Progenitor cell of endocrine pancreas (in vitro differentiated cells): Measurements from ENCODE around the gene ANKRD31. TPM values are rescaled to one million over a fixed set of nuclear protein-coding genes. Genes with fewer than 3 reads are reported as not detected.

Experiments used
- DNase-seq: peaks from one replicate; pipeline ENCODE4 v3.0.0; 2021; ENCODE audit warnings: low spot score; ENCODE audit not compliant: unreplicated experiment
- H3K27ac Mint-ChIP-seq: 2 replicates; pipeline ENCODE4 v1.8.0; 2021; ENCODE audit warnings: mild to moderate bottlenecking, moderate library complexity, mixed read lengths
- H3K27me3 Mint-ChIP-seq: 2 replicates; pipeline ENCODE4 v1.8.0; 2021; ENCODE audit warnings: mixed read lengths
- H3K36me3 Mint-ChIP-seq: 2 replicates; pipeline ENCODE4 v1.8.0; 2022; ENCODE audit warnings: mixed read lengths; ENCODE audit not compliant: insufficient read depth
- H3K4me1 Mint-ChIP-seq: 2 replicates; pipeline ENCODE4 v1.8.0; 2021; ENCODE audit warnings: low read depth, mixed read lengths
- H3K4me3 Mint-ChIP-seq: 2 replicates; pipeline ENCODE4 v1.8.0; 2021; ENCODE audit warnings: low read depth, mild to moderate bottlenecking, moderate library complexity, mixed read lengths
- H3K9me3 Mint-ChIP-seq: 2 replicates; pipeline ENCODE4 v1.8.0; 2021; ENCODE audit warnings: low read depth, mixed read lengths
- CTCF ChIP-seq: fragments of 200-600 bp; sonication (generic); IDR thresholded peaks from one replicate; pipeline ENCODE4 v1.5.0; 2021; ENCODE audit warnings: antibody characterized with exemption, mild to moderate bottlenecking; ENCODE audit not compliant: unreplicated experiment
- total RNA-seq: library from RNA; stranded (reverse); gene quantifications from 2 replicates; pipeline ENCODE4 v1.2.1, GENCODE V29; 2021

The ANKRD31 gene
- total RNA-seq, 1 donor from 2014 or later: 0.55 TPM

DNA sequence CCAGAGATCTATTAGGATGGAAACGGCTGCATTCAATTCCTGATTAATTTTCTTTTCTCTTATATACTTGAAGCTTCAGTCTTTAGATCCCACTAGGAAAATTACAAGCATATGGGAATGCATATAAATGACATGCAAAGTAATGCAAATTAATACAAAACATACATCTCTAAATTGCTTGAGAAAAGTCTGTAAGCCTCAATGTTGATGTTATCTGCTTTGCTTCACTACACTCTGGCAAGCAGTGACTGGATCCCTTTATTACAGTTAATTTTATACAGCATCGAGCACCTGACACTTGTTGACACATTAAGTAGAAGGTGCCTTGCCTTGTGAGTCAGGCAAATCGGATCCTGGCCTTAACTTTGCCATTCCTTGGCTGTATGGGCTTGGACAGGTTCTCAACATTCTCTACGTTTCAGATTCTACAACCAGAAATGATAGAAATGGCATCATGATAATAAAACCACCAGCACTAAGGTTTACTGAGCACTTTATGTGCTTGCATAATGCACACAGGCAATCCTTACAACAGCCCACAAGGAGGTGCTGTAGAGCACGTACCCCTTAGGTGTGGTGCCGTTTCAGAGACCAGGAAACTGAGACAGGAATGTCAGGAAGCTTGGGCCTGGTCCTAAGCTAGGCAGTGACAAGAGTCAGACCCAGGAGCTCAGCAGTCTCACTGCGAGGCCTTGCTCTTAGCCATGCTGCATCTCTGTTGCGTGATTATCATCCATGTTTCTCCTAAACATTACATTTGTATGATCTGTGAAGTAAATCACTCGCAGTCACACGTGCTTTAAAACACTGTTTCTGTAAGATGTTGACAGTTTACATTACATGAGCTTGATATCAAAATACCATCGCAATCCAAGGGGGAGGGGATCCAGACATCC is 187.0 kb downstream of the ANKRD31 start:
- Mint-ChIP-seq H3K36me3 (peaks cover 2% of the 10 kb centered on the region), H3K27ac (no peak overlapping the region), H3K4me3 (no peak overlapping the region), H3K9me3 (no peaks in the 10 kb centered on the region), H3K4me1 (peaks cover 28% of the 10 kb centered on the region), H3K27me3 (peaks cover 31% of the 10 kb centered on the region)
- peak; percentile 63 for TF ChIP-seq CTCF
- DNase-seq: no peak

DNA sequence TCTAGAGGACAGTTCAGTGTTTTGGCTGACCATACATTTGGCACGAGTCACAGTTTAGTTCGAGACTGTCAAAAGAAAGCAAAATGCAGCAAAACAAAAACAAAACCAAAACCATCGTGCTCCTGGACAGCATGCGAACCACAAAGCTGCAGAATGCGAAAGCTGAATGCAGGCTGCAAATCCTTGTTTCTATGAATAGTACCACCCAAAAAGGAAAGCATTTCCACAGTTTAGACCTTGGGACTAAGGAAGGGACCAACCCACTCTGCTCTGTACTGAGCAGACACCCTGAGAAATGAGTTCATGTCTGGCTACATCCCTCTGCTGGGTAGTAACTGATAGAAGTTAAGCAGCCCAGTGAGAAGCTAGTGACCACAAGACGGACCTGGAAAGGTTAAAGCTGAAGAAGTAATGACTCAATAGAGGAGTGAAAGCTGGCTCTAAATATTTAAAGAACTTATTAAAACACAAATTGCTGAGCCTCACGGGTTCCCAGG is 188.2 kb downstream of the ANKRD31 start:
- peaks cover 4% of the 10 kb centered on the region for H3K36me3 Mint-ChIP-seq
- TF ChIP-seq CTCF: no peak
- H3K4me3 Mint-ChIP-seq: no peak overlapping the region
- H3K4me1 Mint-ChIP-seq: peaks cover 23% of the 10 kb centered on the region
- no peak overlapping the region for H3K27ac Mint-ChIP-seq
- peaks cover 26% of the 10 kb centered on the region for H3K27me3 Mint-ChIP-seq
- DNase-seq: no peak
- H3K9me3 Mint-ChIP-seq: no peaks in the 10 kb centered on the region

GRCh38 chr5:75047356-75047755 is 189.3 kb downstream of the ANKRD31 start:
- Mint-ChIP-seq H3K4me1 (peaks cover 23% of the 10 kb centered on the region), H3K4me3 (no peak overlapping the region)

DNA sequence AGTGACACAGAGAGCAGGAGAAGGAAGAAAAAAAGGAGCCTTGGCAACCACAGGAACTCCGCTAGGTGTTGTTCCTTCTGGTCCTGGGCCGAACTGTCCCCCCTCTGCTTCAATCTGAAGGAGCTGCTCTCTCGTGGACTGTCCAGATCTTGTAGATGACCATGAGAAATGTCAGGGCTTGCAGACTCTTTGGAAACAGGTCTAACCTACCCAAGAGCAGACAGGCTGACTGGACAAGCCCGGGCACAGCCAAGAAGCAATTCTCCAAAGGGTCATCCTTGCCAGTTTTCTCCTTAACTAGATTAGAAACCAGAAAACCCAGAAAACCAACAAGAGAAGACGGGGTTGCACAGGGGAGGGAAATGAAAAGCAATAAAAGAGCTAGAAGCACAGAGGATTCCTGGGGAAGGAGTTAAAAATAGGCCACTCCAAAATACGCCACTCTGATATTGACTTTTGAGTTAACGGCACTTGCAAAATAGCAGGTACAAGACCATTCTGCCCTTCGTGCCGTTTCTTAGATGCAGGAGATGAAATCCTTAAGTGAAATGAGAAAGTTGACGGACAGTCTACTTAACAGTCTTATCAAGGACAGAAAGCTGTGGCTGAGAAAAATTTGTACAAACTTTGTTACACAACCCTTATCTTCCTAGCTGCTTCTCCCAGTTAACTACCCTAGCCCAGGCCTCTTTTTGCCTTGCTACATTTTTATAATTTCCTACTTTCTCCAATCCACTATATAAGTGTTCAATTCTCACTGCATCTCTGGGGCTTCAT is 190.1 kb downstream of the ANKRD31 start:
- no peaks in the 10 kb centered on the region for H3K9me3 Mint-ChIP-seq

More at GRCh38 chr5:75047356-75047755, 189.3 kb downstream of the ANKRD31 start:
- Mint-ChIP-seq H3K27me3 (peaks cover 26% of the 10 kb centered on the region), H3K9me3 (no peaks in the 10 kb centered on the region), H3K27ac (no peak overlapping the region), H3K36me3 (peaks cover 7% of the 10 kb centered on the region)
- DNase-seq: no peak
- TF ChIP-seq CTCF: no peak

More for the DNA sequence above, 190.1 kb downstream of the ANKRD31 start:
- no peak for TF ChIP-seq CTCF
- Mint-ChIP-seq H3K36me3 (peaks cover 7% of the 10 kb centered on the region), H3K4me3 (no peak overlapping the region), H3K4me1 (peaks cover 16% of the 10 kb centered on the region), H3K27me3 (peaks cover 18% of the 10 kb centered on the region), H3K27ac (no peak overlapping the region)
- DNase-seq: no peak
